Measurements from ENCODE around the gene S100PBP.

DNA sequence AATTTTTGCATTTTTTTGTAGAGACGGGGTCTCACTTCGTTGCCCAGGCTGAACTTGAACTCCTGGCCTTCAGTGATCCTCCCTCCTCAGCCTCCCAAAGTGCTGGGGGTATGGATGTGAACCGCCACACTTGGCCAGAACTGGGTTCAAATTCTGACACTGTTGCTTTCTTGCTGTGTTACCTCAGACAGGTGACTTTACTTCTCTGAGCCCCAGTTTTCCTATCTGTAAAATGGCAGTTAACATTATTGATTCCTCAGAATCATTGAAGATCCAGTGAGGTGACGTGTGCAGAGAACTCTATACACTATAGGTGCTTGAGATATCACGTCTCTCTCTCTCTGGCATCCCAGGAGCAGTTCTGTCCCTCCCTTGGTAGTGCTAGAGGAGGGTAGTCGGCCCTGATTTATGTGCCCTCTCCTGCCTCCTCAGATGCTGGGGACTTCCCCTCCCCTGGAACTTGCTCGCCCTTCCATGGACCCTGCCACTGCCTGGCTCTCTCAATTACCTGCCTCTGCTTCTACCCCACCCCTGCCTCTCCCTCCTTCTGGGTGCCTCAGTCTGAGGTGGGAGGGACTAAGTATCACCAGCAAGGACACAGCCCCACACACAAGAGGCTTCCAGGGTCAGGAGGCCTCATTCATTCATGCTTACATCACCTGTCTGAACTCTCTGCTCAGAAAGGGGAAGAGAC is 66.0 kb downstream of the S100PBP start:
- TF ChIP-seq, protein P1, sequence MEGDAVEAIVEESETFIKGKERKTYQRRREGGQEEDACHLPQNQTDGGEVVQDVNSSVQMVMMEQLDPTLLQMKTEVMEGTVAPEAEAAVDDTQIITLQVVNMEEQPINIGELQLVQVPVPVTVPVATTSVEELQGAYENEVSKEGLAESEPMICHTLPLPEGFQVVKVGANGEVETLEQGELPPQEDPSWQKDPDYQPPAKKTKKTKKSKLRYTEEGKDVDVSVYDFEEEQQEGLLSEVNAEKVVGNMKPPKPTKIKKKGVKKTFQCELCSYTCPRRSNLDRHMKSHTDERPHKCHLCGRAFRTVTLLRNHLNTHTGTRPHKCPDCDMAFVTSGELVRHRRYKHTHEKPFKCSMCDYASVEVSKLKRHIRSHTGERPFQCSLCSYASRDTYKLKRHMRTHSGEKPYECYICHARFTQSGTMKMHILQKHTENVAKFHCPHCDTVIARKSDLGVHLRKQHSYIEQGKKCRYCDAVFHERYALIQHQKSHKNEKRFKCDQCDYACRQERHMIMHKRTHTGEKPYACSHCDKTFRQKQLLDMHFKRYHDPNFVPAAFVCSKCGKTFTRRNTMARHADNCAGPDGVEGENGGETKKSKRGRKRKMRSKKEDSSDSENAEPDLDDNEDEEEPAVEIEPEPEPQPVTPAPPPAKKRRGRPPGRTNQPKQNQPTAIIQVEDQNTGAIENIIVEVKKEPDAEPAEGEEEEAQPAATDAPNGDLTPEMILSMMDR (IDR thresholded peaks at IDR 0.05; ENCODE audit: extremely low read depth in 1 of 2, insufficient read depth in 1 of 2, low read depth in 1 of 2, low read length in 2 of 2) = no peak
- TF ChIP-seq EZH2 (IDR thresholded peaks at IDR 0.05; ENCODE audit: borderline replicate concordance, low read depth, low read length, severe bottlenecking) (no peak), POLR2A (IDR thresholded peaks at IDR 0.05; ENCODE audit: low read depth, low read length) (no peak), JUN (IDR thresholded peaks at IDR 0.05; ENCODE audit: borderline replicate concordance, insufficient read depth, insufficient read length, low read depth) (no peak), FOS (IDR thresholded peaks at IDR 0.05; ENCODE audit: borderline replicate concordance, insufficient read depth, low read length) (no peak), POLR2AphosphoS5 (IDR thresholded peaks at IDR 0.05; ENCODE audit: insufficient read depth, low read depth, low read length) (no peak), GATA2 (IDR thresholded peaks at IDR 0.05; ENCODE audit: insufficient read depth, insufficient read length, low read depth, low read length) (no peak)
- TF ChIP-seq, protein P2, sequence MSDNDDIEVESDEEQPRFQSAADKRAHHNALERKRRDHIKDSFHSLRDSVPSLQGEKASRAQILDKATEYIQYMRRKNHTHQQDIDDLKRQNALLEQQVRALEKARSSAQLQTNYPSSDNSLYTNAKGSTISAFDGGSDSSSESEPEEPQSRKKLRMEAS (IDR thresholded peaks at IDR 0.05; ENCODE audit: insufficient read depth, insufficient read length) = no peak
